IMR-90 (cell line): ENCODE measurements around the gene ITPR2. TPM values are rescaled to one million over a fixed set of nuclear protein-coding genes. Genes with fewer than 3 reads are reported as not detected.

Experiments
- ATAC-seq: fragments of 200-7000 bp; cut with Tn5 transposase; 2 replicates; pipeline ENCODE4 v1.9.1; 2020; ENCODE audit warnings: low read depth, mild to moderate bottlenecking, moderate library complexity
- BruUV-seq: library from RNA; stranded (reverse); fragments of 400-500 nt; replicated peaks from 2 replicates; lab custom pipeline; 2021; lab: Mats Ljungman, UMichigan
- CTCF ChIA-PET: fragments of 300-600 bp; formaldehyde crosslinking; extraction: SDS; loops from one replicate; lab custom pipeline; 2021; ENCODE audit warnings: antibody characterized with exemption; lab: Yijun Ruan, JAX
- POLR2A ChIA-PET: fragments of 300-600 bp; sonication (Branson Sonifier 250); formaldehyde crosslinking; loops from one replicate; lab custom pipeline; 2022; ENCODE audit warnings: antibody characterized with exemption; ENCODE audit not compliant: unreplicated experiment; lab: Charles Lee
- DNase-seq: peaks from one replicate; pipeline ENCODE4 v3.0.0; 2013
- H2AFZ ChIP-seq: replicated peaks from 2 replicates; pipeline ENCODE3; 2013; ENCODE audit warnings: low read length, mild to moderate bottlenecking; ENCODE audit not compliant: poor library complexity
- H2AK5ac ChIP-seq: 2 replicates; pipeline ENCODE4 v1.6.1; 2013; ENCODE audit warnings: low read depth, low read length, inconsistent platforms
- H2AK9ac ChIP-seq: replicated peaks from 2 replicates; pipeline ENCODE3; 2013; ENCODE audit warnings: mild to moderate bottlenecking, low read depth, low read length, moderate library complexity; ENCODE audit not compliant: poor library complexity
- H2BK120ac ChIP-seq: 2 replicates; pipeline ENCODE4 v1.6.1; 2013; ENCODE audit warnings: low read depth, low read length, inconsistent platforms
- H2BK15ac ChIP-seq: 3 replicates; pipeline ENCODE4 v1.6.1; 2013; ENCODE audit warnings: low read depth, low read length, inconsistent platforms
- H2BK20ac ChIP-seq: 2 replicates; pipeline ENCODE4 v1.6.1; 2013; ENCODE audit warnings: low read depth, mild to moderate bottlenecking, inconsistent platforms, low read length, moderate library complexity
- H2BK5ac ChIP-seq: 2 replicates; pipeline ENCODE4 v1.6.1; 2013; ENCODE audit warnings: mild to moderate bottlenecking, low read depth, low read length, inconsistent platforms; ENCODE audit not compliant: poor library complexity, severe bottlenecking
- H3K14ac ChIP-seq: replicated peaks from 2 replicates; pipeline ENCODE4 v1.6.1; 2013; ENCODE audit warnings: low read depth, low read length, inconsistent platforms
- H3K18ac ChIP-seq: 2 replicates; pipeline ENCODE4 v1.6.1; 2013; ENCODE audit warnings: low read depth, low read length, control low read depth
- H3K23ac ChIP-seq: 2 replicates; pipeline ENCODE4 v1.6.1; 2013; ENCODE audit warnings: low read depth, low read length, inconsistent platforms
- H3K27ac ChIP-seq: 2 replicates; pipeline ENCODE4 v1.5.1; 2013; ENCODE audit warnings: mild to moderate bottlenecking, control low read depth, low read length; ENCODE audit not compliant: insufficient read depth
- H3K27me3 ChIP-seq: 2 replicates; pipeline ENCODE4 v1.6.1; 2013; ENCODE audit warnings: low read length; ENCODE audit not compliant: control insufficient read depth, insufficient read depth
- H3K36me3 ChIP-seq: 2 replicates; pipeline ENCODE4 v1.6.1; 2013; ENCODE audit warnings: low read length, mixed read lengths; ENCODE audit not compliant: control insufficient read depth, insufficient read depth
- H3K4ac ChIP-seq: 2 replicates; pipeline ENCODE4 v1.6.1; 2013; ENCODE audit warnings: low read depth, low read length, inconsistent platforms
- H3K4me1 ChIP-seq: 2 replicates; pipeline ENCODE4 v1.6.1; 2013; ENCODE audit warnings: low read length, mixed read lengths; ENCODE audit not compliant: control insufficient read depth, insufficient read depth
- H3K4me2 ChIP-seq: 2 replicates; pipeline ENCODE4 v1.6.1; 2013; ENCODE audit warnings: low read depth, mild to moderate bottlenecking, control low read depth, low read length, moderate library complexity
- H3K4me3 ChIP-seq: 2 replicates; pipeline ENCODE4 v1.5.1; 2013; ENCODE audit warnings: low read depth, mild to moderate bottlenecking, control low read depth, low read length, moderate library complexity; ENCODE audit not compliant: insufficient read depth
- H3K56ac ChIP-seq: 2 replicates; pipeline ENCODE4 v1.6.1; 2013; ENCODE audit warnings: low read length, inconsistent platforms; ENCODE audit not compliant: insufficient read depth; ENCODE audit errors: extremely low read depth
- H3K79me1 ChIP-seq, 2 experiments: 2 replicates each; pipeline ENCODE4 v1.6.1; 2013; ENCODE audit warnings: low read length in 2 of 2, inconsistent platforms in 1 of 2, low read depth in 1 of 2
- H3K9ac ChIP-seq: 2 replicates; pipeline ENCODE4 v1.6.1; 2013; ENCODE audit warnings: low read depth, low read length, control low read depth
- H3K9me1 ChIP-seq: 2 replicates; pipeline ENCODE4 v1.6.1; 2013; ENCODE audit warnings: low read length, inconsistent platforms; ENCODE audit not compliant: insufficient read depth
- H3K9me3 ChIP-seq: 2 replicates; pipeline ENCODE4 v1.6.1; 2013; ENCODE audit warnings: low read length; ENCODE audit not compliant: control insufficient read depth, insufficient read depth
- H4K20me1 ChIP-seq: 2 replicates; pipeline ENCODE4 v1.6.1; 2013; ENCODE audit warnings: low read length, inconsistent platforms; ENCODE audit not compliant: insufficient read depth
- H4K5ac ChIP-seq: 2 replicates; pipeline ENCODE4 v1.6.1; 2013; ENCODE audit warnings: mild to moderate bottlenecking, low read depth, low read length, control low read depth
- H4K8ac ChIP-seq, 2 experiments: 2 replicates each; pipeline ENCODE4 v1.6.1; 2013; ENCODE audit warnings: low read depth in 2 of 2, low read length in 2 of 2, control low read depth in 1 of 2, inconsistent platforms in 1 of 2
- H4K91ac ChIP-seq: 2 replicates; pipeline ENCODE4 v1.6.1; 2013; ENCODE audit warnings: low read depth, low read length, inconsistent platforms; ENCODE audit not compliant: insufficient read depth
- CEBPB ChIP-seq: IDR thresholded peaks from 2 replicates; pipeline ENCODE4 v1.6.1; 2012; ENCODE audit warnings: low read depth, low read length, improper control_type of control experiment
- RFX5 ChIP-seq: IDR thresholded peaks from 2 replicates; pipeline ENCODE4 v1.8.0; 2012; ENCODE audit warnings: low read depth, mild to moderate bottlenecking, low read length, moderate library complexity
- WGBS, 2 experiments: methylation state at CpG; one replicate each; pipeline versions ENCODE4 v1.1.5 to v1.1.7; 2013; ENCODE audit warnings: missing lambda C conversion rate in 2 of 2; ENCODE audit not compliant: insufficient read length in 1 of 2; ENCODE audit errors: extremely low coverage in 2 of 2; 5-methylcytosine and 5-hydroxymethylcytosine counted together
- dilution Hi-C: fragments of 300-500 bp; cut with HindIII; formaldehyde crosslinking; loops from one replicate; pipeline ENCODE4 v1.14.3; 2018; ENCODE audit warnings: low sequenced_read_pairs; ENCODE audit not compliant: unreplicated experiment
- in situ Hi-C: fragments of 300-500 bp; cut with MboI; formaldehyde crosslinking; loops from 3 replicates; pipeline ENCODE4 v1.14.3; 2019; ENCODE audit warnings: low sequenced_read_pairs, inconsistent platforms, mixed read lengths
- intact Hi-C: fragments of 100-400 bp; cut with micrococcal nuclease; formaldehyde crosslinking; loops from 2 replicates; pipeline ENCODE4 v1.10.0; 2022
- polyA plus RNA-seq, 3 experiments: library from polyadenylated mRNA; depleted of rRNA; stranded (reverse); fragments of >200 nt; gene quantifications; 2 replicates each; pipeline ENCODE4 v1.2.3, GENCODE V29; 2012; ENCODE audit warnings: low replicate concordance in 1 of 3
- total RNA-seq: library from RNA; depleted of rRNA; stranded (reverse); fragments of >200 nt; gene quantifications from 2 replicates; pipeline ENCODE4 v1.2.3, GENCODE V29; 2012

The ITPR2 gene
- total and polyA plus RNA-seq, 2 of the 4 experiments (the other 2 are of a cell fraction) = 1.2 to 9.0 TPM

GRCh38 chr12:26627335-26627734 is 205.7 kb downstream of the ITPR2 start:
- intact Hi-C loops = no loop called here
- peaks cover 6% of the 10 kb centered on the region for H3K4me1 ChIP-seq
- ChIA-PET POLR2A (interaction anchor here (0.6 kb wide), 1 partner anchor 186 kb away, joined by 3 read pairs; no protein-coding TSS in a partner anchor), CTCF (no interaction called here)
- H3K18ac ChIP-seq = no peak overlapping the region
- no peak overlapping the region for H2BK120ac ChIP-seq
- no peak overlapping the region for H3K4ac ChIP-seq
- in situ Hi-C loops = no loop called here
- ATAC-seq = no peak
- H4K8ac ChIP-seq = no peak overlapping the region
- 63% methylated on average over 1 of the region's 4 CpGs; no CpG with 5 or more reads in 1 of the 2 experiments for WGBS, 2 experiments
- H3K56ac ChIP-seq = no peak overlapping the region
- no peaks in the 10 kb centered on the region for H3K9me3 ChIP-seq
- H3K79me1 ChIP-seq = 0 out of 4 replicates have a peak, but pooled peaks cover 0 to 6% of the 10 kb centered on the region in 2 experiments
- no peak overlapping the region for H3K27ac ChIP-seq
- H3K9ac ChIP-seq = no peak overlapping the region
- peaks cover 15% of the 10 kb centered on the region for H3K9me1 ChIP-seq
- H3K4me3 ChIP-seq = no peak overlapping the region
- H3K14ac ChIP-seq = no peak overlapping the region; the same call in 1 of the 2 replicates
- H2AK5ac ChIP-seq = no peak overlapping the region
- no peaks in the 10 kb centered on the region for H4K20me1 ChIP-seq
- no TSS peak for BruUV-seq
- no peaks in the 10 kb centered on the region for H3K36me3 ChIP-seq
- no peak overlapping the region for H4K5ac ChIP-seq
- no peak overlapping the region for H2AK9ac ChIP-seq
- H2AFZ ChIP-seq = no peak overlapping the region
- TF ChIP-seq RFX5 (no peak), CEBPB (peak; percentile 48)
- dilution Hi-C loops = no loop called here
- no peak overlapping the region for H4K91ac ChIP-seq
- no peak overlapping the region for H3K23ac ChIP-seq
- no peak overlapping the region for H2BK5ac ChIP-seq
- no peak overlapping the region for H2BK20ac ChIP-seq
- no peak for DNase-seq
- H3K27me3 ChIP-seq = no peaks in the 10 kb centered on the region
- no peak overlapping the region for H3K4me2 ChIP-seq
- H2BK15ac ChIP-seq = peak overlapping the region; percentile 61; the same call in 1 of the 3 replicates
